ENCODE results near the gene TMEM14B. TPM values are rescaled to one million over a fixed set of nuclear protein-coding genes. Genes with fewer than 3 reads are reported as not detected.

TMEM14B gene
- total and polyA plus RNA-seq, 4 donors, result 30.7 to 115 (median 70.3) TPM

GRCh38 chr6:10725716-10726115, 21.9 kb upstream of the TMEM14B start:
- Histone ChIP-seq H3K4me3 (ENCODE audit: low read depth in 1 of 3, low read length in 3 of 3) (no peak overlapping the region), H3K4me1 (ENCODE audit: control insufficient read depth in 4 of 4, insufficient read depth in 4 of 4, low read length in 3 of 4) (peaks cover 2 to 19% (median 14%) of the 10 kb centered on the region in 4 donors), H3K36me3 (ENCODE audit: control insufficient read depth in 4 of 4, insufficient read depth in 3 of 4, low read depth in 1 of 4, low read length in 3 of 4) (peaks cover 7 to 34% (median 18%) of the 10 kb centered on the region in 4 donors), H3K27ac (ENCODE audit: low read depth in 1 of 2, low read length in 2 of 2) (no peak overlapping the region), H3K9ac (ENCODE audit: low read depth in 1 of 2, low read length in 2 of 2) (no peak overlapping the region), H3K27me3 (ENCODE audit: control insufficient read depth in 4 of 4, insufficient read depth in 4 of 4, low read length in 3 of 4) (no peaks in the 10 kb centered on the region), H3K9me3 (ENCODE audit: control insufficient read depth in 4 of 4, low read length in 3 of 4) (no peaks in the 10 kb centered on the region)
- 92% methylated on average over 9 of the region's 9 CpGs for WGBS
- TF ChIP-seq ATF3 (IDR thresholded peaks at IDR 0.05), result no peak
- TF ChIP-seq EGR1 (IDR thresholded peaks at IDR 0.05; ENCODE audit: low read depth in 2 of 2), result no peak
- TF ChIP-seq YY1 (IDR thresholded peaks at IDR 0.05), result no peak
- no peak for TF ChIP-seq FOXA1 (IDR thresholded peaks at IDR 0.05)
- no peak for TF ChIP-seq MAX (IDR thresholded peaks at IDR 0.05)
- TF ChIP-seq NR2F2 (IDR thresholded peaks at IDR 0.05), result no peak
- TF ChIP-seq HNF4G (IDR thresholded peaks at IDR 0.05), result no peak
- TF ChIP-seq FOXA2 (IDR thresholded peaks at IDR 0.05), result no peak
- TF ChIP-seq GABPA (IDR thresholded peaks at IDR 0.05 in 1 of 2, conservative IDR thresholded peaks at IDR 0.05 in 1 of 2), result no peak
- TF ChIP-seq TAF1 (conservative IDR thresholded peaks at IDR 0.05), result no peak
- TF ChIP-seq RAD21 (IDR thresholded peaks at IDR 0.05), result no peak
- no peak for TF ChIP-seq ZBTB33 (IDR thresholded peaks at IDR 0.05)
- no peak for TF ChIP-seq JUND (IDR thresholded peaks at IDR 0.05)
- TF ChIP-seq SP1 (IDR thresholded peaks at IDR 0.05), result no peak
- no peak for TF ChIP-seq RXRA (IDR thresholded peaks at IDR 0.05)
- TF ChIP-seq REST (IDR thresholded peaks at IDR 0.05), result no peak
- no peak for TF ChIP-seq CTCF (IDR thresholded peaks at IDR 0.05; ENCODE audit: low read depth, low read length, missing input control)
- TF ChIP-seq HNF4A (conservative IDR thresholded peaks at IDR 0.05), result no peak
- DNase-seq (ENCODE audit: low spot score), result no peak
